HG02571 (cell line): ENCODE data around the gene SFTPA2.
"Not testable (repeated sequence)": the region's sequence is repeated elsewhere in the genome, so short reads cannot be mapped to it uniquely, and the experiment has no call there.

Experiments
- ATAC-seq: cut with Tn5 transposase; IDR thresholded peaks from one replicate; pipeline ENCODE4 v1.9.1; 2021; ENCODE audit warnings: mild to moderate bottlenecking, moderate library complexity; ENCODE audit not compliant: unreplicated experiment

Gene SFTPA2

DNA sequence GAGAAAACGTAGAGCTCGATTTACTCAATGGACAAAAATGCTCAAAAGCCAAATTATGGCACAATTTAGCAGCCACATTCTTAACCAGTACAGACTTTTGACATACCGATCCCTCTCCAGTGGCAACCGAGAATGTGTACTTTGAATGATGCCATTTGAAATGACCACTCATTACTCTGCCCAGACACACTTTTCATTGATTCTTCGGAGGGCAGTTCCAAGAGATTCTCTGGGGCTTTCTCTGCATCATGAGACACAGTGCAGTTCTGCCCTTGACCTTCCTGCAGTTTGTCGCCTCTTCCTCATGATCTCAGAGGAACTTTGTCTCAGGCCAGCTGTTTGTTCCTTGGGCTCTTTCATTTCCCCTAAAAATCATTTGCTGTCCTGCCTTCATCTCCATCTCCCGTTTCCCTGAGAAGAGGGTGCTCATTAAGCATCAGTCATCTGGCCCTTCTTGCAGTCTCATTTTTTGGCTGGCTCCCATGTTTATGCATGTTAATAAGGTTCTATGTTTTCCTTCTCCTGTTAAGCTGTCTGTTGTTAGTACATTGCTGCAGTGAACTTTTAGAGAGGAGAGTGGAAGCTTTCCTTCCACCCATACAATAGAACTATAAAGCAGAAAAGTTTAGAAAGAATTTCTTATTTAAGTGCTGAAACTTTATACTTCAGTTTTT, 43.5 kb downstream of the SFTPA2 start:
- not testable (repeated sequence) for ATAC-seq

DNA sequence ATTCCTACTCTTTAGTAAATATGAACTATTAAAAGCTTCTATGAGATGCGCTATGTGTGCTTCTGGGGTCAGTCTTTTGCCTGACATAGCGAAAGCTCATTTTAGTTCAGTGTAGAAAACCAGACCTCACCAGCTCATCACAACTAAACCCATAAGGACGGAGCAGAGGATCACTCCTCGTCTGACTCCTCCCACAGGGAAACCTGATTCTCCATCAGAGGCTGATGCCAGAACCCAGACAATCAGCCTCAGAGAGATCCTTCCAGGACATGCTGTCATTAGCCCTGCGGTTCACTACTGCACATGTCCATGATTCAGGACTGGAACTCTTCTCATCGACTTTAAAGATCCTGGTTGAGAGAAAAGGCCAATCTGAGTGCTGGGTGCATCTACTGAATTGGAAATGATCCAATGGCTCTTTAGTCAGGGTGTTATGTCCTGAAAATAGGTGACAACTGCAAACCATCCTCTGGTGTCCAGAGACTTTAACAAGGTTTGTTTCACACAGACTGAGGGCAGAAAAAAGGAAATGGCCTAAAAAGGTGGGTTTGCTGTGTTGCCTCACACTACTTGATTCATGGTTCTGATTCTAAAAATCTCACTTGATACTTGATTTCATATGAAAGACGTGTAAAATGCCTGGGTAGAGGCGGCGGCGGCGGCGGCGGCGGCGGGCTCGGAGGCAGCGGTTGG, 48.2 kb downstream of the SFTPA2 start, which contains the start of gene EIF5AL1:
Gene EIF5AL1 (plus strand): TSS at position 643 of the 693 bp plus-strand sequence. CDS start 117 bp downstream, outside the sequence.
- not testable (repeated sequence) for ATAC-seq

DNA sequence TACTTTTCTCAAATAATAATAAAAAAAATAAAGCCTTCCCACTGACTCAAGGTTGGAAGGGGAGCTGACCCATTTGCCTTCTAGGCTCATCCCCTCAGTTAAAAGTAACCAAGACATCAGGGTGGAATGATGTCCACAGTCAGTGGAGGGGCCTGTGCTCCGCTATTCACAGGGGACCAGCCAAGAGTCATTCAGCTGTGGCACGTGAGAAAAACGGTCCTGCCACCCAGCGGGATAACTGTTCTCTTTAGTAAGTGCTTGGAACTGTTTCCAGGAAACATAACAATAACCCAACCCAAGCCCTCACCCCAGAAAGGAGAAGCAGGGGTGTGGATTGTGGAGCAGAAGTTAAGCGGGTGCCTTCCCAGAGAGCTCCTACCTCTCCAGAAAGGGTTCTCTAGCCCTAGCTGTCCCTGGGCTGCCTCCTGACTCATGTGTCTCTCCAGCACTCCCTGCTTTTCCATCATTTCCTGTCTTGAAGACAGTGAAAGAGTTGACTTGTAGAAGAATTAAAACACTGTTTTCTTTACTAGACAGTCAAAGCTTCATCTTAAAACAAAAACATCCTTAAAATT, 50.2 kb downstream of the SFTPA2 start:
- not testable (repeated sequence) for ATAC-seq

DNA sequence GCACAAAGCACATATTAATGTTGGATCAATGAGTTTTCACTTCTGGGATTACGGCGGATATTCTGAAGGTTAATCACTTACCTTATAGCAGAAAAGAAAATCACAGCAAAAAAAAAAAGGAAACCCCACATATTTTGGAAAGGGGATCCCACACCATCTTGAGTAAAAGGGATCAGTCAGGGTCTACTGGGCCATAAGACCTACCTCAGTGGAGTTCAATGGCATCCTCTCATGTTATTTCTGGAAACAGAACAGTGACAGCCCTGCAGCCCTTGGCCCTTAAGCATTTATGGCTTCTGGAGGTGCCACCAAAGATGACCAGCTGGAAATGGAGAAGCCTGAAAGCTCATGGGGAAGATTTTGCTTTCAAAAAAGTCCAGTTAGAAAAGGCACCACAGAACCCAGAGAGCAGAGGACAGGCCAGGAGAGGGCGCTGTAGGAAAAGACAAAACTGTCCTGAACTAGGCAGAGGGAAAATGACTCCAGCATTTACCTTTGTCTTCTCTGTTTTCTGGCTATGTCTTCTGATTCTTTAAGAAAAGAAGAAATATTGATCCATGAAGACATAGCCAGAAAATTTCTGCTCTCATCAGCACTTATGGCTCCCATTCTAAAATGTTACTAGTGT, 50.8 kb downstream of the SFTPA2 start:
- ATAC-seq = not testable (repeated sequence)

DNA sequence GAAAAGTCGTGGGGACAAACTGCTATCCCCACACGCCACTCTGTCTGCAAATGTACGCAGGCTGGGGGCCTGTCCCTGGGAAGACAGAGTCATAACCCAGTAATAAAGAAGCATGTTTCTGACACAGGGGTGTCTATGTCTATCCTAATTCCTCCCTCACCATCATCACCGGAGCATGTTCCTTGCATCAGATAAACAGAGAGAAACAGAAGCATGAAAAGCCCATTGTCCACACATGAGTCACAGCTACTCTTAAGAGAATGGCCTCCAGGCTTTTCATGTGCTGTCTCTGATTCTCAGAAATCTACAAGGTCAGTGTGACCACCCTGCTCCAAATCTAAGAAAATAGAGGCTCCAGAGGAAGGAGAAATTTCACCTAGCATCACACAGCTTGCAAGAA, 52.0 kb downstream of the SFTPA2 start:
- ATAC-seq = not testable (repeated sequence)

DNA sequence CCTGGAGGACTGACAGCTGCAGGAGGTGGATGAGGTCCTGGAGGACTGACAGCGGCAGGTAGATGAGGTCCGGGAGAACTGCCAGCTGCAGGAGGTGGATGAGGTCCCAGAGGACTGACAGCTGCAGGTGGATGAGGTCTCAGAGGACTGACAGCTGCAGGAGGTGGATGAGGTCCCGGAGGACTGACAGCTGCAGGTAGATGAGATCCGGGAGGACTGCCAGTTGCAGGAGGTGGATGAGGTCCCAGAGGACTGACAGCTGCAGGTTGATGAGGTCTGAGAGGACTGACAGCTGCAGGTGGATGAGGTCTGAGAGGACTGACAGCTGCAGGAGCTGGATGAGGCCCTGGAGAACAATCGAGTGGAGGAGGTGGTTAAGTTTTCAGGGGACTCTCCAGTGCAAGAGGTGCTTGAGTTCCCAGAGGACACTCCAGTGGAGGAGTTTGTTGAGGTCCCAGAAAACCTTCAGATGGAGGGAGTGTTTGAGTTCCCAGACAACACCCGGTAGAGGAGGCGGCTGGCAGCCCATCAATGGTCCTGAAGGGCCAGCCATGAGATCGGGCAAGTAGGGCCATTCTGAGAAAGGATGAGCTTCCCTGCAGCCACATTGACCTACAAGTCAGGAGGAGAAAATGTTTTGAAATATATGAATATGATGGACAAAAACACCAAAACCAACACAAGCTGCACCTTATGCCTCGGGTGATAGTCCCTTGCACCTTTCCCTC, 52.6 kb downstream of the SFTPA2 start:
- ATAC-seq = no peak
